ENCODE results near the gene CYP3A4. TPM values are rescaled to one million over a fixed set of nuclear protein-coding genes. Genes with fewer than 3 reads are reported as not detected.

CYP3A4 gene
- total and polyA plus RNA-seq, 9 of the 15 experiments (the other 6 are each of a cell fraction or from before 2014, with no cell fraction given), result 0.07 to 0.08 TPM; not detected in 7

- TF ChIP-seq, protein P1, sequence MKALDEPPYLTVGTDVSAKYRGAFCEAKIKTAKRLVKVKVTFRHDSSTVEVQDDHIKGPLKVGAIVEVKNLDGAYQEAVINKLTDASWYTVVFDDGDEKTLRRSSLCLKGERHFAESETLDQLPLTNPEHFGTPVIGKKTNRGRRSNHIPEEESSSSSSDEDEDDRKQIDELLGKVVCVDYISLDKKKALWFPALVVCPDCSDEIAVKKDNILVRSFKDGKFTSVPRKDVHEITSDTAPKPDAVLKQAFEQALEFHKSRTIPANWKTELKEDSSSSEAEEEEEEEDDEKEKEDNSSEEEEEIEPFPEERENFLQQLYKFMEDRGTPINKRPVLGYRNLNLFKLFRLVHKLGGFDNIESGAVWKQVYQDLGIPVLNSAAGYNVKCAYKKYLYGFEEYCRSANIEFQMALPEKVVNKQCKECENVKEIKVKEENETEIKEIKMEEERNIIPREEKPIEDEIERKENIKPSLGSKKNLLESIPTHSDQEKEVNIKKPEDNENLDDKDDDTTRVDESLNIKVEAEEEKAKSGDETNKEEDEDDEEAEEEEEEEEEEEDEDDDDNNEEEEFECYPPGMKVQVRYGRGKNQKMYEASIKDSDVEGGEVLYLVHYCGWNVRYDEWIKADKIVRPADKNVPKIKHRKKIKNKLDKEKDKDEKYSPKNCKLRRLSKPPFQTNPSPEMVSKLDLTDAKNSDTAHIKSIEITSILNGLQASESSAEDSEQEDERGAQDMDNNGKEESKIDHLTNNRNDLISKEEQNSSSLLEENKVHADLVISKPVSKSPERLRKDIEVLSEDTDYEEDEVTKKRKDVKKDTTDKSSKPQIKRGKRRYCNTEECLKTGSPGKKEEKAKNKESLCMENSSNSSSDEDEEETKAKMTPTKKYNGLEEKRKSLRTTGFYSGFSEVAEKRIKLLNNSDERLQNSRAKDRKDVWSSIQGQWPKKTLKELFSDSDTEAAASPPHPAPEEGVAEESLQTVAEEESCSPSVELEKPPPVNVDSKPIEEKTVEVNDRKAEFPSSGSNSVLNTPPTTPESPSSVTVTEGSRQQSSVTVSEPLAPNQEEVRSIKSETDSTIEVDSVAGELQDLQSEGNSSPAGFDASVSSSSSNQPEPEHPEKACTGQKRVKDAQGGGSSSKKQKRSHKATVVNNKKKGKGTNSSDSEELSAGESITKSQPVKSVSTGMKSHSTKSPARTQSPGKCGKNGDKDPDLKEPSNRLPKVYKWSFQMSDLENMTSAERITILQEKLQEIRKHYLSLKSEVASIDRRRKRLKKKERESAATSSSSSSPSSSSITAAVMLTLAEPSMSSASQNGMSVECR (CRISPR knock-in tag; IDR thresholded peaks at IDR 0.05), result no peak
- TF ChIP-seq MAZ (CRISPR knock-in tag; conservative IDR thresholded peaks at IDR 0.05 in 1 of 2, IDR thresholded peaks at IDR 0.05 in 1 of 2) (no peak), XRCC4 (IDR thresholded peaks at IDR 0.05; ENCODE audit: extremely low read depth, insufficient read depth, insufficient read length) (no peak), IRF2 (CRISPR knock-in tag; IDR thresholded peaks at IDR 0.05) (no peak), ZNF175 (CRISPR knock-in tag; IDR thresholded peaks at IDR 0.05; ENCODE audit: low read depth) (no peak), KAT7 (CRISPR knock-in tag; IDR thresholded peaks at IDR 0.05; ENCODE audit: borderline replicate concordance) (no peak), U2AF1 (optimal IDR thresholded peaks at IDR 0.05; ENCODE audit: low read depth, low read length) (no peak), FOXA3 (CRISPR knock-in tag; conservative IDR thresholded peaks at IDR 0.05 in 1 of 2, IDR thresholded peaks at IDR 0.05 in 1 of 2) (no peak), ZC3H8 (IDR thresholded peaks at IDR 0.05) (no peak), DLX4 (CRISPR knock-in tag; IDR thresholded peaks at IDR 0.05) (no peak)
Measured at GRCh38 chr7:99790407-99790806, 6.4 kb upstream of the CYP3A4 start (continued).

Data from K562 (cell line).